ENCODE measurements around the gene GNRHR.
"Not testable (repeated sequence)": the region's sequence is repeated elsewhere in the genome, so short reads cannot be mapped to it uniquely, and the experiment has no call there.

GNRHR gene

DNA sequence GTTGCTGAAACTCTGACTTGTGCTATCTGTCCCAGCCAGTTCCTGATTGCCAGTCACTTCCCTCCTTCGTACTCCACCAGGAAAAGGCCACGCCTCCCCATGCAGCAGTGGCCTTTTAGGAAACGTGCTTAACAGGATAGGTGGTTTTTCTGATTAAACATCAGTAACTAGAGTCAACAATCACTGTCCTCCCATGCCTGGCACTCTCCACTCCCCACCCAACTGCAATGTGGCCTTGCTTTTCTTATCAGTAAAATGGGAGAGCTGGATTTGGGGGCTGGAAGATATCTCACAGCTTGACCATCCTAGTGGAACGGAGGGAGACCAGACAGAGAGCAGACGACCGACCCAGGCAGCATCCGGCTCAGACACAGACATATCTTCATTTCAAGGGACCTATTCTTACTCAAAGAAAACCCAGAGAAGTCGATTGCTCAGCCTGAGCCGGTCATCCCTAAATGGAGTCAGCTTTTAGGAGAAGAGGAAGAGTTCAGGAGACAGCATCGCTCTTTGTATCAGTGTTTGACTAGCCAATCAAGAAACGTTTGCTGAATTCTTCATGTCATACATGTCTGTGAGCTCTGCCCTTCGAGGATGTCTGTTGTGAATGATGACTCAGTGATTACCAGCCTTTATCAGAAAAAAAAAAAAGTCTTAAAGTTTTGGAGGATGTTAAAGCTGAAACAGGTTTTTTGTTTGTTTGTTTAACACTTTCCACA is 40.5 kb downstream of the GNRHR start:
- Histone ChIP-seq H3K4me3 (no peak overlapping the region), H3K36me3 (peaks cover 0 to 10% (median 6%) of the 10 kb centered on the region in 3 donors), H3K27ac (no peak overlapping the region), H3K9me3 (no peaks in the 10 kb centered on the region), H3K4me1 (no peaks in the 10 kb centered on the region), H3K27me3 (no peaks in the 10 kb centered on the region)
- no peak for DNase-seq
- intact Hi-C loops (cut with DNase I; ENCODE audit: low total_unique reads) = no loop called here
- TF ChIP-seq CTCF (IDR thresholded peaks at IDR 0.05) = no peak

DNA sequence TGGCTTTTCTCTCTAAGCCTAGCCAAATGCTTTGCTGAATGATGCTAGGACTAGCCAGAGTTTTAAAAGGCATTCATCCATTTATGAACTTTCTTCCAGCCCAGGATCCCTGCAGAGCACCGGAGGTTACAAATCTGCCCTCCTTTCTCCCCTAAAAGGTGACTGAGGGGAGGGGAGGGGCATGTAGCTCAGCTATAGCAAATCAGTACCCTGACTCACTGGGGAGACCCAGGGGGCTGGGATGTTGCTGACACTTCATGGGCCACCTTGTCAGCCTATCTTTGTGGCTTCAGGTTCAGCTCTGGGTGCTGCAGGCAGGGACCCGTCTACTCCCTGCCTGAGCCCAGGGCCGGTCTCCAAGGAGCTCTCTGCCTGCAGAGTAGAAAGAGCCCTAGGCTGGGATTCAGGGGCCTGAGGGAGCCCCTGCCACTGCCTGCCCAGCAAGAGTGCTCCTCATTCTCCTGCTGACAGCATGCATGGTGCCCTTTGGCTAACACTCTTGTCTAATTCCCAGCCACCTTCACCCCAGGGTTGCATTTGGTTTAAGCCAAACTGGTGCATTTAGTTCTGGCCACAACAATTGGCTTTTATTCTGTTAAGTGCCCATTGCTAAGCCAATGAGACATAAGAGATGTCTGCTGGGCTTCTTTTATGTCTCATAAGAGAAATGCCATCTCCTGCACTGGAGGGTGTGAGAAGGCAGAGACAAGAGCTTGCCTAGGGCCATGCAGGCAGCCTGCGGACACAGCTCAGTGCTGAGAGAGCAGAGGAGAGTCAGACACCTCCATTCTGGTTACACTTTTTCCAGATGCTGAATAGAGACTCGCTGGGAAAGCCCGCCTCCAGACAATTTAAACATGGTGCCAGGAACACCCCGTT is 41.3 kb downstream of the GNRHR start:
- TF ChIP-seq CTCF (IDR thresholded peaks at IDR 0.05) = no peak
- H3K27me3 ChIP-seq = no peaks in the 10 kb centered on the region
- no peaks in the 10 kb centered on the region for H3K9me3 ChIP-seq
- DNase-seq = no peak
- no peak overlapping the region for H3K27ac ChIP-seq
- peaks cover 0 to 10% (median 6%) of the 10 kb centered on the region in 3 donors for H3K36me3 ChIP-seq
- intact Hi-C loops (cut with DNase I; ENCODE audit: low total_unique reads) = no loop called here
- H3K4me3 ChIP-seq = no peak overlapping the region
- H3K4me1 ChIP-seq = no peaks in the 10 kb centered on the region

DNA sequence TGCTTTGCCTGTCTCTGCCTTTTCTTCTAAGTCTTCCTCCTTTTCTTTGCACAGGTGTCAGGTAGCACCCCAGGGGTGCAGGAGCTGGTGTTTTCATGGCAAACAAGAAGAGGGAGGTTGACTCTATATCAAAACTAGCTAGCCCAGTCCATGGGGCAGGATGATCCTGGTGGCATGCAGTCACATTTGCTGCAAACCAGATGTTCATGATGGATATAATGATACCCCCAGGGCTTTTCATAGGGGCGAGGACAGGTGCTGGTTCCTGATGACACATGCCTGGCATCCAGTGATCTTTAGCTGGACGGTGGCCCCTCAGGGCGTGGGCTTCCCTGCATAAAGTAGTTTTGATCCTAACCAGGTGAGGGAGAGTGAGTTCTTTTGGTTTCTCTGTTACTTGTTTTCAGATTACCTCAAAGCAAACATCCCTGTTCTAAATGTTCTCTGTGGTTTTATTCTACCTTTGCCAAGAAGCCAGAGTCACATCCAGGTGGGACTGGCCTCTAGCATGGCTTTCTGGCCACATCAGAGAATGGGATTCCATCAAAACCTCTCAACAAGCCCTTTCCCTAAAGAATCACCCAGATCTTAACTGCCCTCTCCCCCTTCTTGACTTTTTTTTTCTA is 42.1 kb downstream of the GNRHR start:
- DNase-seq = no peak
- Histone ChIP-seq H3K4me3 (no peak overlapping the region), H3K27ac (no peak overlapping the region), H3K36me3 (peaks cover 0 to 7% (median 3%) of the 10 kb centered on the region in 3 donors), H3K27me3 (no peaks in the 10 kb centered on the region), H3K9me3 (no peaks in the 10 kb centered on the region), H3K4me1 (no peaks in the 10 kb centered on the region)
- TF ChIP-seq CTCF (IDR thresholded peaks at IDR 0.05) = no peak
- intact Hi-C loops (cut with DNase I; ENCODE audit: low total_unique reads) = no loop called here

DNA sequence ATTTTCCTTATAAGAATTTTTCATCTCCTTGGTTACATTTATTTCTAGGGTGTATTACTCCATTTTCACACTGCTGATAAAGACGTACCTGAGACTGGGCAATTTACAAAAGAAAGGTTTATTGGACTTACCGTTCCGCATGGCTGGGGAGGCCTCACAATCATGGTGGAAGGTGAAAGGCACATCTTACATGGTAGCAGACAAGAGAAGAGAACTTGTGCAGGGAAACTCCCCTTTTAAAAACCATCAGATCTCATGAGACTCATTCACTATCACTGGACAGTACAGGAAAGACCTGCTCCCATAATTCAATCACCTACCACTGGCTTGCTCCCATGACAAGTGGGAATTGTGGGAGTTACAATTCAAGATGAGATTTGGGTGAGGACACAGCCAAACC is 47.5 kb downstream of the GNRHR start:
- H3K27me3 ChIP-seq; intact Hi-C loops (cut with DNase I; ENCODE audit: low total_unique reads); H3K4me1 ChIP-seq; H3K36me3 ChIP-seq; DNase-seq; H3K4me3 ChIP-seq; H3K9me3 ChIP-seq; H3K27ac ChIP-seq: not testable (repeated sequence)

DNA sequence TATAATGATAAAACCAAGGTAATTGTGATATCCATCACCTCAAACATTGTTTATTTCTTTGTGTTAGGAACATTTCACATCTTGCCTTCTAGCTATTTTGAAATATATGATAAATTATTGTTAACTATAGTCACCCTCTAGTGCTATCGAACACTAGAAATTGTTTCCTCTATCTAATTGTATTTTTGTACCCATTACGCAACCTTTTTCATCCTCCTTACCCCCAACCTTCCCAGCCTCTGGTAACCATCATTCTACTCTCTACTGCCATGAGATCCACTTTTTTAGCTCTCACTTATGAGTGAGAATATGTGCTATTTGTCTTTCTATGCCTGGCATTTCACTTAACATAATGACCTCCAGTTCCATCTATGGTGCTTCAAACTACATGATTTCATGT is 49.3 kb downstream of the GNRHR start:
- intact Hi-C loops (cut with DNase I; ENCODE audit: low total_unique reads) = no loop called here
- Histone ChIP-seq H3K36me3 (no peaks in the 10 kb centered on the region), H3K4me1 (peaks cover 0 to 11% (median 5%) of the 10 kb centered on the region in 4 donors), H3K9me3 (no peaks in the 10 kb centered on the region), H3K4me3 (no peak overlapping the region), H3K27me3 (no peaks in the 10 kb centered on the region), H3K27ac (no peak overlapping the region)
- TF ChIP-seq CTCF (IDR thresholded peaks at IDR 0.05) = no peak
- no peak for DNase-seq

DNA sequence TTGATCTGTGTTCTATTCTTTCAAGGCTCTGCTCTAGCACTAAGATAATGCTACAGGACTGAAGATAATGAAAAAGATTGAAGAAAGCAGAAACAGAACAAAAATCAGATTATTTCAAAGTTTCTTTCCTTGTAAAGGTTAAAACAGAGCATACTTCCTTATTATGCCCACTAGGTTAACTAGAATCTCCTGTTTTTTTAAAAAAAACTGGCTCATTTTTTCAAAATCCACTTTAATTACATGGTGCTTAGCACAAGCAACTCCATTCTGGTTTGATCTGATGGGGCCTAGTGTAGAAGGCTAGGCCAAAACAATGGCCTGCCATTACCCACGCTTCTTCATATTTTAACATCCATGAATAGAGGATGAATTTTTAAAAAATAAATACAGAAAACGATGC is 52.0 kb downstream of the GNRHR start:
- H3K4me1 ChIP-seq = peaks cover 0 to 14% (median 7%) of the 10 kb centered on the region in 4 donors
- DNase-seq = no peak
- no peaks in the 10 kb centered on the region for H3K36me3 ChIP-seq
- H3K4me3 ChIP-seq = no peak overlapping the region
- no peak for TF ChIP-seq CTCF (IDR thresholded peaks at IDR 0.05)
- H3K27me3 ChIP-seq = no peaks in the 10 kb centered on the region
- H3K27ac ChIP-seq = peak overlapping the region in 1 of 2 donors; percentile 98
- no peaks in the 10 kb centered on the region for H3K9me3 ChIP-seq
- intact Hi-C loops (cut with DNase I; ENCODE audit: low total_unique reads) = no loop called here
